Measurements from ENCODE around the gene RPA3. TPM values are rescaled to one million over a fixed set of nuclear protein-coding genes. Genes with fewer than 3 reads are reported as not detected.

The RPA3 gene
- total RNA-seq, 1 experiment from 2014 or later = 38.9 TPM

DNA sequence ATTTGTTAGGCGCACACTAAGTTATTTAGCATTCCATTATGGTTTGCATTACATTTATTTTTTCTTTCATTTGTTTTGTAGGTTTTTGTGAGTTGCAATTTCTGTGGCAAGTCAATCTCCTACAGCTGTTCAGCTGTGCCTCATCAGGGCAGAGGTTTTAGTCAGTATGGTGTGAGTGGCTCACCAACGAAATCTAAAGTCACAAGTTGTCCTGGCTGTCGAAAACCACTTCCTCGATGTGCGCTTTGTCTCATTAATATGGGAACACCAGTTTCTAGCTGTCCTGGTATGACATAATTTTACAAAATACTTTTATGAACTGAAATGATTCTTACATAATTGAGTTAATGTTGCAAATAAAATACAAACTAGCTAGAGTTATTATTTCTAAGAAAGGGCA lies 122.2 kb downstream of the RPA3 start:
- POLR2A ChIA-PET (ENCODE audit: unreplicated experiment) = no interaction called here
- CTCF ChIA-PET = no interaction called here

DNA sequence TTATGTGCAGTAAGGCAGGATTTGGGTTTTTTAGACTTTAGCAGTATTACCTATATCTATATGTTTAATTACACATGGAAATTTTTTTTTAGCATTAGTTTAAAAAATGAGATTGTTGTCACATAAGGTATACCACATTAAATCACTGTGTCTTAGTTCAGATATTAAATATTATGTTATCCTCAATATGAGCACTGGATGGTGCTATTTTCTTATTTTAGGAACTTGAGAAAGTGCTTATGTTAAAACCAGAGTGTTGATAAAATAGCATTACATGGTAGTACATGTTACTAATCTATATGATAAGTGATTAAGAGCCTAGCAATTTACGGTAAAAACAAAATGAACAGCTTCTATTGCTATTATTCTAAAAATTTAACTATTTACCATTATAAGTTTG lies 123.0 kb downstream of the RPA3 start:
- BruUV-seq (replicated peaks) = no TSS peak
- POLR2A ChIA-PET (ENCODE audit: unreplicated experiment) = no interaction called here
- CTCF ChIA-PET = no interaction called here

More for the DNA sequence above, 122.2 kb downstream of the RPA3 start:
- Histone ChIP-seq H2AFZ (ENCODE audit: low read length) (no peak overlapping the region), H3K27me3 (ENCODE audit: low read length) (no peaks in the 10 kb centered on the region), H3K4me2 (ENCODE audit: low read length) (no peak overlapping the region), H3K4me1 (ENCODE audit: insufficient read depth, low read length) (no peaks in the 10 kb centered on the region), H3K4me3 (ENCODE audit: low read length) (no peak overlapping the region), H3K9me2 (replicated peaks; ENCODE audit: low read length) (no peaks in the 10 kb centered on the region), H3K27ac (ENCODE audit: low read length) (no peak overlapping the region), H3K9me3 (ENCODE audit: low read length) (no peaks in the 10 kb centered on the region), H3K79me2 (ENCODE audit: low read length) (no peaks in the 10 kb centered on the region), H3K36me3 (ENCODE audit: low read depth, low read length) (peaks cover 7% of the 10 kb centered on the region; the same call in 1 of the 2 replicates), H4K20me1 (ENCODE audit: low read length) (no peaks in the 10 kb centered on the region), H3F3A (ENCODE audit: low read length, unreplicated experiment) (no peaks in the 10 kb centered on the region), H3K9ac (ENCODE audit: low read length) (no peak overlapping the region)
- intact Hi-C loops (cut with micrococcal nuclease) = loop anchor here (10.0 kb wide), 2 partner anchors 379 to 439 kb away; no protein-coding TSS in a partner anchor
- TF ChIP-seq, protein P1, sequence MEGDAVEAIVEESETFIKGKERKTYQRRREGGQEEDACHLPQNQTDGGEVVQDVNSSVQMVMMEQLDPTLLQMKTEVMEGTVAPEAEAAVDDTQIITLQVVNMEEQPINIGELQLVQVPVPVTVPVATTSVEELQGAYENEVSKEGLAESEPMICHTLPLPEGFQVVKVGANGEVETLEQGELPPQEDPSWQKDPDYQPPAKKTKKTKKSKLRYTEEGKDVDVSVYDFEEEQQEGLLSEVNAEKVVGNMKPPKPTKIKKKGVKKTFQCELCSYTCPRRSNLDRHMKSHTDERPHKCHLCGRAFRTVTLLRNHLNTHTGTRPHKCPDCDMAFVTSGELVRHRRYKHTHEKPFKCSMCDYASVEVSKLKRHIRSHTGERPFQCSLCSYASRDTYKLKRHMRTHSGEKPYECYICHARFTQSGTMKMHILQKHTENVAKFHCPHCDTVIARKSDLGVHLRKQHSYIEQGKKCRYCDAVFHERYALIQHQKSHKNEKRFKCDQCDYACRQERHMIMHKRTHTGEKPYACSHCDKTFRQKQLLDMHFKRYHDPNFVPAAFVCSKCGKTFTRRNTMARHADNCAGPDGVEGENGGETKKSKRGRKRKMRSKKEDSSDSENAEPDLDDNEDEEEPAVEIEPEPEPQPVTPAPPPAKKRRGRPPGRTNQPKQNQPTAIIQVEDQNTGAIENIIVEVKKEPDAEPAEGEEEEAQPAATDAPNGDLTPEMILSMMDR (conservative IDR thresholded peaks at IDR 0.05; ENCODE audit: low read depth, low read length) = no peak
- no peak for TF ChIP-seq EZH2phosphoT487 (IDR thresholded peaks at IDR 0.05; ENCODE audit: borderline replicate concordance, low read length)
- no peak for TF ChIP-seq EZH2 (IDR thresholded peaks at IDR 0.05; ENCODE audit: low read length, unreplicated experiment)
- DNase-seq (no peak), ATAC-seq (no peak)
- BruUV-seq (replicated peaks) = no TSS peak

More for the DNA sequence above, 123.0 kb downstream of the RPA3 start:
- H3K4me1 ChIP-seq (ENCODE audit: insufficient read depth, low read length) = no peaks in the 10 kb centered on the region
- peaks cover 7% of the 10 kb centered on the region; the same call in 1 of the 2 replicates for H3K36me3 ChIP-seq (ENCODE audit: low read depth, low read length)
- H3K27ac ChIP-seq (ENCODE audit: low read length) = no peak overlapping the region
- TF ChIP-seq, protein P1 (conservative IDR thresholded peaks at IDR 0.05; ENCODE audit: low read depth, low read length) = peak; percentile 63
- TF ChIP-seq EZH2phosphoT487 (IDR thresholded peaks at IDR 0.05; ENCODE audit: borderline replicate concordance, low read length) = no peak
- peak; percentile 62 for DNase-seq
- H3K79me2 ChIP-seq (ENCODE audit: low read length) = no peaks in the 10 kb centered on the region
- no peak overlapping the region for H3K9ac ChIP-seq (ENCODE audit: low read length)
- intact Hi-C loops (cut with micrococcal nuclease) = loop anchor here (1.0 to 10.0 kb wide), 7 partner anchors 85 to 701 kb away; no protein-coding TSS in a partner anchor
- no peaks in the 10 kb centered on the region for H3F3A ChIP-seq (ENCODE audit: low read length, unreplicated experiment)
- H2AFZ ChIP-seq (ENCODE audit: low read length) = no peak overlapping the region
- H3K9me3 ChIP-seq (ENCODE audit: low read length) = no peaks in the 10 kb centered on the region
- H3K4me3 ChIP-seq (ENCODE audit: low read length) = no peak overlapping the region
- no peaks in the 10 kb centered on the region for H3K9me2 ChIP-seq (replicated peaks; ENCODE audit: low read length)
- no peak overlapping the region for H3K4me2 ChIP-seq (ENCODE audit: low read length)
- no peaks in the 10 kb centered on the region for H3K27me3 ChIP-seq (ENCODE audit: low read length)
- H4K20me1 ChIP-seq (ENCODE audit: low read length) = no peaks in the 10 kb centered on the region
- peak; percentile 61 for ATAC-seq

Other genes starting within 250 kb of the RPA3 start
- gene COL28A1, start 182.7 kb downstream of the RPA3 start, total RNA-seq (2014; rRNA removed) = 0.26 TPM in 1 of 2 replicates, not detected in the other
- 18.6 and 26.6 TPM in 2 replicates for gene MIOS, start 151.7 kb downstream of the RPA3 start, total RNA-seq (2014; rRNA removed)
- 6.0 and 8.9 TPM in 2 replicates for gene UMAD1, start 77.9 kb downstream of the RPA3 start, total RNA-seq (2014; rRNA removed)